GM12892 (cell line): Measurements from ENCODE around the gene TNS4.

Source experiments
- POLR2A ChIP-seq: IDR thresholded peaks from 2 replicates; pipeline ENCODE4 v1.6.1; 2011; ENCODE audit warnings: low read depth, low read length, control low read depth
- POLR2AphosphoS5 ChIP-seq: IDR thresholded peaks from 2 replicates; pipeline ENCODE4 v1.6.1; 2011; ENCODE audit warnings: low read depth, low read length, control low read depth
- TAF1 ChIP-seq: IDR thresholded peaks from 2 replicates; pipeline ENCODE4 v1.6.1; 2011; ENCODE audit warnings: low read depth, mild to moderate bottlenecking, control low read depth, low read length, borderline replicate concordance

GRCh38 chr17:40534371-40535189 lies 33.2 kb upstream of the TNS4 start:
- TF ChIP-seq POLR2A (no peak), TAF1 (no peak), POLR2AphosphoS5 (no peak)
